Prostate gland (tissue), 2 donors: Measurements from ENCODE around the gene CAND1. TPM values are rescaled to one million over a fixed set of nuclear protein-coding genes. Genes with fewer than 3 reads are reported as not detected.

Source experiments
- DNase-seq: peaks from one replicate; pipeline ENCODE4 v3.0.0-alpha.2; 2019; ENCODE audit warnings: low spot score
- H3K27ac ChIP-seq, 2 donors: fragments of 200-600 bp; sonication (generic); 2 replicates each; pipeline ENCODE4 v1.5.1; 2017 to 2019
- H3K27me3 ChIP-seq: fragments of 200-600 bp; sonication (generic); replicated peaks from 2 replicates; pipeline ENCODE4 v1.5.1; 2019; ENCODE audit not compliant: insufficient read depth
- H3K36me3 ChIP-seq, 2 donors: fragments of 200-600 bp; sonication (generic); 1 replicate in 1 of 2; 2 replicates in 1 of 2; pipeline versions ENCODE4 v1.5.1 to v1.8.1; 2017 to 2019
- H3K4me1 ChIP-seq: fragments of 200-600 bp; sonication (generic); replicated peaks from 2 replicates; pipeline ENCODE4 v1.5.1; 2019
- H3K4me3 ChIP-seq, 2 donors: fragments of 200-600 bp; sonication (generic); 2 replicates each; pipeline ENCODE4 v1.5.1; 2017 to 2019
- H3K9me3 ChIP-seq: fragments of 200-600 bp; sonication (generic); 2 replicates; pipeline ENCODE4 v1.5.1; 2017
- POLR2A ChIP-seq: fragments of 450-650 bp; IDR thresholded peaks from one replicate; pipeline ENCODE4 v1.6.1; 2016; ENCODE audit warnings: antibody characterized with exemption, mild to moderate bottlenecking
- POLR2AphosphoS5 ChIP-seq: sonication (generic); formaldehyde crosslinking; IDR thresholded peaks from one replicate; pipeline ENCODE4 v1.6.1; 2017; ENCODE audit warnings: antibody characterized with exemption
- WGBS: methylation state at CpG from one replicate; pipeline ENCODE4 v1.1.5; 2018; 5-methylcytosine and 5-hydroxymethylcytosine counted together
- intact Hi-C: fragments of 100-400 bp; cut with DNase I; formaldehyde crosslinking; loops from one replicate; pipeline ENCODE4 v1.14.2; 2022
- total RNA-seq, 2 donors: library from RNA; depleted of rRNA; stranded (reverse); fragments of >200 nt; gene quantifications; one replicate each; pipeline ENCODE4 v1.1.0, GENCODE V29; 2016
- TF ChIP-seq, protein P1 (sequence below), 4 experiments: fragments of 200-600 bp in 2 of 4; fragments of 450-650 bp in 2 of 4; sonication (generic) in 2 of 4; IDR thresholded peaks; 1 replicate in 3 of 4; 2 replicates in 1 of 4; pipeline ENCODE4 v1.5.1; 2016 to 2019; ENCODE audit warnings: antibody characterized with exemption in 4 of 4, mild to moderate bottlenecking in 2 of 4, moderate library complexity in 2 of 4

CAND1 gene
- total RNA-seq, 2 donors from 2014 or later: 65.1 to 118 TPM

DNA sequence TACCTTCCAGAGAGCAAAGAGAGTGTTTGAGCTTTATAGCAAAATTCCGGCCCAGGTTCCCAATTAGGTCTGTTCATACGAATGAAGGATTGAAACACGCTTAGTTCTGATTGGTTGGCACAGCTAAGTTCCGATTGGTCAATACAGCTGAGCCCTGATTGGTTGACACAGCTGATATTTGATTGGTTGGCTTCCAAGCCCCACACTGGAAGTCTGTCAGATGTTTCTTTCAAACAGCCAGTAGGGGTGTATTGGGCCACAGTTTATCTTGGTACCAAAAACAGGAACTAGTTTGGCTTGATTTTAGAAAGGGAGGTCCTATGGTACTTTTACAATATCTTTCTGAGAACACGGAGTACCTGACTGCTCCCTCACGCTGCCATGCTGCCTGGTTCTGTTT is 93.4 kb downstream of the CAND1 start:
- DNase-seq: no peak
- Histone ChIP-seq H3K9me3 (no peaks in the 10 kb centered on the region), H3K27ac (no peak overlapping the region), H3K4me1 (no peaks in the 10 kb centered on the region), H3K27me3 (no peaks in the 10 kb centered on the region), H3K4me3 (no peak overlapping the region), H3K36me3 (no peaks in the 10 kb centered on the region)
- intact Hi-C loops: no loop called here
- 60% methylated on average over 6 of the region's 6 CpGs for WGBS
- TF ChIP-seq, protein P1, sequence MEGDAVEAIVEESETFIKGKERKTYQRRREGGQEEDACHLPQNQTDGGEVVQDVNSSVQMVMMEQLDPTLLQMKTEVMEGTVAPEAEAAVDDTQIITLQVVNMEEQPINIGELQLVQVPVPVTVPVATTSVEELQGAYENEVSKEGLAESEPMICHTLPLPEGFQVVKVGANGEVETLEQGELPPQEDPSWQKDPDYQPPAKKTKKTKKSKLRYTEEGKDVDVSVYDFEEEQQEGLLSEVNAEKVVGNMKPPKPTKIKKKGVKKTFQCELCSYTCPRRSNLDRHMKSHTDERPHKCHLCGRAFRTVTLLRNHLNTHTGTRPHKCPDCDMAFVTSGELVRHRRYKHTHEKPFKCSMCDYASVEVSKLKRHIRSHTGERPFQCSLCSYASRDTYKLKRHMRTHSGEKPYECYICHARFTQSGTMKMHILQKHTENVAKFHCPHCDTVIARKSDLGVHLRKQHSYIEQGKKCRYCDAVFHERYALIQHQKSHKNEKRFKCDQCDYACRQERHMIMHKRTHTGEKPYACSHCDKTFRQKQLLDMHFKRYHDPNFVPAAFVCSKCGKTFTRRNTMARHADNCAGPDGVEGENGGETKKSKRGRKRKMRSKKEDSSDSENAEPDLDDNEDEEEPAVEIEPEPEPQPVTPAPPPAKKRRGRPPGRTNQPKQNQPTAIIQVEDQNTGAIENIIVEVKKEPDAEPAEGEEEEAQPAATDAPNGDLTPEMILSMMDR (IDR thresholded peaks at IDR 0.05): no peak
- no peak for TF ChIP-seq POLR2AphosphoS5
- TF ChIP-seq POLR2A: no peak

- H3K9me3 ChIP-seq: no peaks in the 10 kb centered on the region
- intact Hi-C loops: no loop called here
- no peaks in the 10 kb centered on the region for H3K36me3 ChIP-seq
- H3K4me3 ChIP-seq: no peak overlapping the region
- no peak for DNase-seq
- no peaks in the 10 kb centered on the region for H3K4me1 ChIP-seq
- no peaks in the 10 kb centered on the region for H3K27me3 ChIP-seq
- H3K27ac ChIP-seq: no peak overlapping the region
- TF ChIP-seq POLR2AphosphoS5 (no peak), POLR2A (no peak)
- TF ChIP-seq, protein P1 (IDR thresholded peaks at IDR 0.05): no peak
Measured at GRCh38 chr12:67364228-67364627, 95.1 kb downstream of the CAND1 start.

- DNase-seq: no peak
- no peaks in the 10 kb centered on the region for H3K36me3 ChIP-seq
- intact Hi-C loops: no loop called here
- H3K9me3 ChIP-seq: no peaks in the 10 kb centered on the region
- H3K27me3 ChIP-seq: no peaks in the 10 kb centered on the region
- no peak overlapping the region for H3K27ac ChIP-seq
- no peaks in the 10 kb centered on the region for H3K4me1 ChIP-seq
- no peak overlapping the region for H3K4me3 ChIP-seq
- TF ChIP-seq, protein P1 (IDR thresholded peaks at IDR 0.05): no peak
- TF ChIP-seq POLR2AphosphoS5 (no peak), POLR2A (no peak)
Measured at GRCh38 chr12:67365131-67365530, 96.0 kb downstream of the CAND1 start.

GRCh38 chr12:67367843-67368242 is 98.7 kb downstream of the CAND1 start:
- WGBS: 94% methylated on average over 1 of the region's 1 CpG
- Histone ChIP-seq H3K36me3 (no peaks in the 10 kb centered on the region), H3K4me3 (no peak overlapping the region), H3K27me3 (no peaks in the 10 kb centered on the region), H3K27ac (no peak overlapping the region), H3K4me1 (no peaks in the 10 kb centered on the region), H3K9me3 (no peaks in the 10 kb centered on the region)
- no peak for DNase-seq
- TF ChIP-seq, protein P1 (IDR thresholded peaks at IDR 0.05): no peak
- TF ChIP-seq POLR2AphosphoS5: no peak
- intact Hi-C loops: no loop called here
